ENCODE results near the gene RAMP2. TPM values are rescaled to one million over a fixed set of nuclear protein-coding genes. Genes with fewer than 3 reads are reported as not detected.
"Not testable (repeated sequence)": the region's sequence is repeated elsewhere in the genome, so short reads cannot be mapped to it uniquely, and the experiment has no call there.

RAMP2 gene
- total RNA-seq, 2 donors from 2014 or later, result 4.9 to 5.1 TPM

- H3K4me3 ChIP-seq (ENCODE audit: low read length), result no peak overlapping the region
- no peaks in the 10 kb centered on the region for H3K4me1 ChIP-seq (ENCODE audit: control insufficient read depth, insufficient read depth, low read length)
- Mint-ChIP-seq H3K4me1 (no peaks in the 10 kb centered on the region), H3K4me3 (no peak overlapping the region), H3K36me3 (ENCODE audit: low read depth) (peaks cover 35% of the 10 kb centered on the region), H3K27ac (no peak overlapping the region), H3K27me3 (ENCODE audit: insufficient read depth) (no peaks in the 10 kb centered on the region), H3K9me3 (no peaks in the 10 kb centered on the region)
- no peak overlapping the region for H3K9ac ChIP-seq (ENCODE audit: extremely low read depth, low read length, poor library complexity, severe bottlenecking)
- no peaks in the 10 kb centered on the region for H3K9me3 ChIP-seq (ENCODE audit: control insufficient read depth, low read length)
- no peaks in the 10 kb centered on the region for H3K27me3 ChIP-seq (ENCODE audit: control insufficient read depth, insufficient read depth, low read length, poor library complexity, severe bottlenecking)
- no peak for DNase-seq
- WGBS, 2 experiments (ENCODE audit: insufficient coverage in 1 of 2, insufficient read length in 1 of 2), result 99 to 100% methylated on average over 4 to 6 of the region's 6 CpGs
- no peak overlapping the region for H3K27ac ChIP-seq (ENCODE audit: low read depth, low read length)
- no peak for TF ChIP-seq CTCF (conservative IDR thresholded peaks at IDR 0.05)
- peaks cover 29% of the 10 kb centered on the region for H3K36me3 ChIP-seq (ENCODE audit: control insufficient read depth, insufficient read depth, low read length)
These were observed 35.9 kb upstream of the RAMP2 start for GRCh38 chr17:42725143-42725542.

DNA sequence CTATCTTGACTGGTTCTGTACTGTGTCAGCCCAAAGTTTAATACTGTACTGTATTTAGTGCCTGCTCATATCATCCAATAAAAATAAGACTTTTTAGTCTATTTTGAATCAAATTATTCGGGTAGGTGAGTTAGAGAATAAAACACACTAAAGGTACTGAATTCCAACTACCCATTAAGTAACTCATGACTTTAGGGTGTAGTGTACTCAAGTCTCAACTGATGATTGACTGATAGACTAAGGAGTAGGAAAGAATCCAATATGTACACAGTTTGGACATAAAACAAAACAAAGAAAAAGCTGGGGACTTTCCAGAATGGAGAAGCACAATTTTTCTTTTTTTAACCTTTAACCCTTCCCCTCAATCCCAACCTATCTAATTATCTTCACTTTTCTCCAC, 20.3 kb upstream of the RAMP2 start:
- Histone ChIP-seq H3K27ac (ENCODE audit: low read depth, low read length) (no peak overlapping the region), H3K27me3 (ENCODE audit: control insufficient read depth, insufficient read depth, low read length, poor library complexity, severe bottlenecking) (peaks cover 31% of the 10 kb centered on the region), H3K4me1 (ENCODE audit: control insufficient read depth, insufficient read depth, low read length) (peaks cover 3% of the 10 kb centered on the region), H3K9ac (ENCODE audit: extremely low read depth, low read length, poor library complexity, severe bottlenecking) (no peak overlapping the region), H3K36me3 (ENCODE audit: control insufficient read depth, insufficient read depth, low read length) (no peaks in the 10 kb centered on the region), H3K4me3 (ENCODE audit: low read length) (no peak overlapping the region), H3K9me3 (ENCODE audit: control insufficient read depth, low read length) (no peaks in the 10 kb centered on the region)
- Mint-ChIP-seq H3K4me3 (no peak overlapping the region), H3K27me3 (ENCODE audit: insufficient read depth) (peaks cover 13% of the 10 kb centered on the region), H3K9me3 (peaks cover 4% of the 10 kb centered on the region), H3K4me1 (peaks cover 9% of the 10 kb centered on the region), H3K36me3 (ENCODE audit: low read depth) (no peaks in the 10 kb centered on the region), H3K27ac (no peak overlapping the region)
- no CpG with 5 or more reads among the region's 1 CpG for WGBS, 2 experiments (ENCODE audit: insufficient coverage in 1 of 2, insufficient read length in 1 of 2)
- TF ChIP-seq CTCF (conservative IDR thresholded peaks at IDR 0.05), result no peak
- no peak for DNase-seq

DNA sequence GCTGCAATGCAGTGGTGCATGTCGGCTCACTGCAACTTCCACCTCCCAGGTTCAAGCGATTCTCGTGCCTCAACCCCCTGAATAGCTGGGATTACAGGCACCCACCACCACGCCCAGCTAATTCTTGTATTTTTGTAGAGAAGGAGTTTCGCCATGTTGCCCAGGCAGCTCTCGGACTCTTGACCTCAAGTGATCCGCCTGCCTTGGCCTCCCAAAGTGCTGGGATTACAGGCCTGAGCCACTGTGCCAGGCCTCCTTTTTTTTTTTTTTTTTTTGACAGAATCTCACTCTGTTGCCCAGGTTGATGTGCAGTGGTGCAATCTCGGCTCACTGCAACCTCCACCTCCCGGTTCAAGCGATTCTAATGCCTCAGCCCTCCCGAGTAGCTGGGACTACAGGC, 18.1 kb upstream of the RAMP2 start:
- not testable (repeated sequence) for H3K4me3 Mint-ChIP-seq

More for the DNA sequence above, 18.1 kb upstream of the RAMP2 start:
- not testable (repeated sequence) for H3K4me3 ChIP-seq (ENCODE audit: low read length); H3K4me1 Mint-ChIP-seq; H3K9me3 Mint-ChIP-seq; H3K27ac Mint-ChIP-seq; H3K9ac ChIP-seq (ENCODE audit: extremely low read depth, low read length, poor library complexity, severe bottlenecking); H3K4me1 ChIP-seq (ENCODE audit: control insufficient read depth, insufficient read depth, low read length); H3K36me3 Mint-ChIP-seq (ENCODE audit: low read depth); DNase-seq; H3K9me3 ChIP-seq (ENCODE audit: control insufficient read depth, low read length); H3K36me3 ChIP-seq (ENCODE audit: control insufficient read depth, insufficient read depth, low read length); H3K27ac ChIP-seq (ENCODE audit: low read depth, low read length)
- 87 to 97% methylated on average over 4 to 11 of the region's 11 CpGs for WGBS, 2 experiments (ENCODE audit: insufficient coverage in 1 of 2, insufficient read length in 1 of 2)
- H3K27me3 ChIP-seq (ENCODE audit: control insufficient read depth, insufficient read depth, low read length, poor library complexity, severe bottlenecking), result peaks cover 48% of the 10 kb centered on the region
- peaks cover 29% of the 10 kb centered on the region for H3K27me3 Mint-ChIP-seq (ENCODE audit: insufficient read depth)
